NCI-H1694 treated with DMSO at 0.1 percent for 48 hours (cell line): ENCODE data around the gene SARS2.
"Not testable (repeated sequence)": the region's sequence is repeated elsewhere in the genome, so short reads cannot be mapped to it uniquely, and the experiment has no call there.

Source experiments
- DNase-seq: peaks from one replicate; lab custom pipeline; 2025; lab: John Stamatoyannopoulos, UW

The SARS2 gene

GRCh38 chr19:38892841-38893240, 37.7 kb downstream of the SARS2 start:
- DNase-seq = no peak

- no peak for DNase-seq
Measured at GRCh38 chr19:38891771-38892170, 38.8 kb downstream of the SARS2 start.

- no peak for DNase-seq
Measured at GRCh38 chr19:38890686-38891085, 39.9 kb downstream of the SARS2 start.

GRCh38 chr19:38889803-38890202, 40.8 kb downstream of the SARS2 start:
- DNase-seq = no peak

GRCh38 chr19:38888876-38889275, 41.7 kb downstream of the SARS2 start:
- DNase-seq = no peak

- not testable (repeated sequence) for DNase-seq
Measured at GRCh38 chr19:38884691-38885090, 45.9 kb downstream of the SARS2 start.

- DNase-seq = no peak
Measured at GRCh38 chr19:38883286-38883685, 47.3 kb downstream of the SARS2 start.

GRCh38 chr19:38880882-38881609, 49.5 kb downstream of the SARS2 start:
- no peak for DNase-seq

- DNase-seq = no peak
Measured at GRCh38 chr19:38880076-38880881, 50.3 kb downstream of the SARS2 start.

GRCh38 chr19:38879400-38879751, 51.2 kb downstream of the SARS2 start:
- no peak for DNase-seq

GRCh38 chr19:38878575-38879399, 51.8 kb downstream of the SARS2 start:
- no peak for DNase-seq

- no peak for DNase-seq
Measured at GRCh38 chr19:38877781-38878574, 52.6 kb downstream of the SARS2 start, which contains the start of gene RINL. TSS of gene RINL (minus strand) at chr19:38878275. CDS start at chr19:38876742, 1,533 bp downstream.

GRCh38 chr19:38875656-38876395, 54.7 kb downstream of the SARS2 start:
- no peak for DNase-seq

- DNase-seq = not testable (repeated sequence)
Measured at GRCh38 chr19:38873400-38873799, 57.2 kb downstream of the SARS2 start.

- DNase-seq = no peak
Measured at GRCh38 chr19:38870612-38871011, 60.0 kb downstream of the SARS2 start.

- no peak for DNase-seq
Measured at GRCh38 chr19:38869836-38870607, 60.5 kb downstream of the SARS2 start.

- no peak for DNase-seq
Measured at GRCh38 chr19:38869160-38869835, 61.3 kb downstream of the SARS2 start.

GRCh38 chr19:38868551-38868950, 62.0 kb downstream of the SARS2 start:
- DNase-seq = no peak

- no peak for DNase-seq
Measured at GRCh38 chr19:38867171-38867780, 63.3 kb downstream of the SARS2 start.
